NCI-H2171 treated with DMSO at 0.1 percent for 48 hours (cell line): ENCODE measurements around the gene UGT3A1.
"Not testable (repeated sequence)": the region's sequence is repeated elsewhere in the genome, so short reads cannot be mapped to it uniquely, and the experiment has no call there.

Experiments
- DNase-seq: peaks from one replicate; lab custom pipeline; 2025; lab: John Stamatoyannopoulos, UW

The UGT3A1 gene

GRCh38 chr5:35988529-35988928, 2.7 kb downstream of the UGT3A1 start:
- DNase-seq, result no peak

GRCh38 chr5:35987776-35988175, 3.4 kb downstream of the UGT3A1 start:
- DNase-seq, result no peak

- DNase-seq, result no peak
Observed at GRCh38 chr5:35979715-35980114, 11.5 kb downstream of the UGT3A1 start.

GRCh38 chr5:35976859-35977258, 14.3 kb downstream of the UGT3A1 start:
- not testable (repeated sequence) for DNase-seq

- DNase-seq, result no peak
Observed at GRCh38 chr5:35974570-35974969, 16.6 kb downstream of the UGT3A1 start.

- DNase-seq, result no peak
Observed at GRCh38 chr5:35971878-35972210, 19.3 kb downstream of the UGT3A1 start.

- DNase-seq, result no peak
Observed at GRCh38 chr5:35971186-35971877, 19.9 kb downstream of the UGT3A1 start.

- peak; percentile 8 for DNase-seq
Observed at GRCh38 chr5:35963381-35963843, 27.8 kb downstream of the UGT3A1 start.

GRCh38 chr5:35960328-35960727, 30.9 kb downstream of the UGT3A1 start:
- DNase-seq, result no peak

GRCh38 chr5:35956429-35956828, 34.8 kb downstream of the UGT3A1 start:
- no peak for DNase-seq

GRCh38 chr5:35954175-35954574, 37.0 kb downstream of the UGT3A1 start:
- DNase-seq, result no peak

- DNase-seq, result no peak
Observed at GRCh38 chr5:35947085-35947484, 44.1 kb downstream of the UGT3A1 start.

GRCh38 chr5:35939639-35940038, 51.6 kb downstream of the UGT3A1 start:
- DNase-seq, result no peak

GRCh38 chr5:35938568-35939227, 52.5 kb downstream of the UGT3A1 start, which contains the start of gene CAPSL:
Gene CAPSL, minus strand, starts transcription at chr5:35938622. Its CDS starts 17,502 bp downstream, at chr5:35921120.
- peak; percentile 56 for DNase-seq

- peak; percentile 77 for DNase-seq
Observed at GRCh38 chr5:35926389-35927051, 64.7 kb downstream of the UGT3A1 start.

GRCh38 chr5:35924950-35925722, 66.1 kb downstream of the UGT3A1 start:
- peak; percentile 86 for DNase-seq

- DNase-seq, result no peak
Observed at GRCh38 chr5:35924122-35924949, 66.9 kb downstream of the UGT3A1 start.

GRCh38 chr5:35922468-35922867, 68.7 kb downstream of the UGT3A1 start:
- peak; percentile 58 for DNase-seq

- no peak for DNase-seq
Observed at GRCh38 chr5:35921930-35922329, 69.3 kb downstream of the UGT3A1 start.

- no peak for DNase-seq
Observed at GRCh38 chr5:35920890-35921289, 70.3 kb downstream of the UGT3A1 start.

GRCh38 chr5:35919191-35919590, 72.0 kb downstream of the UGT3A1 start:
- no peak for DNase-seq
